HFFc6 (cell line): ENCODE results near the gene C10orf105. TPM values are rescaled to one million over a fixed set of nuclear protein-coding genes. Genes with fewer than 3 reads are reported as not detected.

Source experiments
- DNase-seq: peaks from one replicate; pipeline ENCODE4 v3.0.0-alpha.2; 2018
- H3K27ac Mint-ChIP-seq: 2 replicates; pipeline ENCODE4 v1.8.0; 2020; ENCODE audit warnings: mild to moderate bottlenecking, mixed read lengths
- H3K27me3 Mint-ChIP-seq: 2 replicates; pipeline ENCODE4 v1.8.0; 2021; ENCODE audit warnings: mild to moderate bottlenecking, moderate library complexity, mixed read lengths; ENCODE audit not compliant: insufficient read depth
- H3K36me3 Mint-ChIP-seq: 2 replicates; pipeline ENCODE4 v1.8.0; 2021; ENCODE audit warnings: low read depth, mixed read lengths
- H3K4me1 Mint-ChIP-seq: 2 replicates; pipeline ENCODE4 v1.8.0; 2020; ENCODE audit warnings: low read depth, mixed read lengths
- H3K4me3 Mint-ChIP-seq: 2 replicates; pipeline ENCODE4 v1.8.0; 2020; ENCODE audit warnings: mild to moderate bottlenecking, moderate library complexity, mixed read lengths
- H3K9me3 Mint-ChIP-seq: 2 replicates; pipeline ENCODE4 v1.8.0; 2020; ENCODE audit warnings: mild to moderate bottlenecking, mixed read lengths
- CTCF ChIP-seq: fragments of 200-600 bp; sonication (generic); IDR thresholded peaks from 2 replicates; pipeline ENCODE4 v1.5.0; 2021; ENCODE audit warnings: antibody characterized with exemption, mild to moderate bottlenecking
- total RNA-seq, 6 experiments: library from RNA; stranded (reverse); fragmentation: NEBNext Ultra II Directional; extraction: Animal tissue kit (Norgen Biotek cat#: 25700); gene quantifications; 2 replicates in 1 of 6; 3 replicates in 5 of 6; pipeline ENCODE4 v1.2.3, GENCODE V29; 2021

The C10orf105 gene
- total RNA-seq, 6 experiments from 2014 or later = not detected

GRCh38 chr10:71696628-71697326 is 22.8 kb downstream of the C10orf105 start:
- DNase-seq = no peak
- Mint-ChIP-seq H3K4me3 (no peak overlapping the region), H3K9me3 (no peaks in the 10 kb centered on the region), H3K36me3 (no peaks in the 10 kb centered on the region), H3K4me1 (no peaks in the 10 kb centered on the region; the same call in 1 of the 2 replicates), H3K27me3 (peaks cover 27% of the 10 kb centered on the region), H3K27ac (no peak overlapping the region)
- peak; percentile 93 for TF ChIP-seq CTCF

- H3K9me3 Mint-ChIP-seq = no peaks in the 10 kb centered on the region
- DNase-seq = no peak
- H3K36me3 Mint-ChIP-seq = no peaks in the 10 kb centered on the region
- no peak overlapping the region for H3K4me3 Mint-ChIP-seq
- peaks cover 22% of the 10 kb centered on the region for H3K27me3 Mint-ChIP-seq
- TF ChIP-seq CTCF = no peak
- H3K27ac Mint-ChIP-seq = no peak overlapping the region
- H3K4me1 Mint-ChIP-seq = no peaks in the 10 kb centered on the region; the same call in 1 of the 2 replicates
Observed at GRCh38 chr10:71695502-71696476, 23.8 kb downstream of the C10orf105 start.

GRCh38 chr10:71694567-71694968 is 25.0 kb downstream of the C10orf105 start:
- Mint-ChIP-seq H3K36me3 (no peaks in the 10 kb centered on the region), H3K27me3 (peaks cover 20% of the 10 kb centered on the region), H3K4me1 (no peaks in the 10 kb centered on the region; the same call in 1 of the 2 replicates), H3K27ac (no peak overlapping the region), H3K9me3 (no peaks in the 10 kb centered on the region), H3K4me3 (no peak overlapping the region)
- TF ChIP-seq CTCF = no peak
- DNase-seq = no peak

- no peak for TF ChIP-seq CTCF
- H3K4me3 Mint-ChIP-seq = no peak overlapping the region
- no peaks in the 10 kb centered on the region; the same call in 1 of the 2 replicates for H3K4me1 Mint-ChIP-seq
- H3K9me3 Mint-ChIP-seq = 0 out of 2 replicates have a peak, but pooled peaks cover 3% of the 10 kb centered on the region
- no peak overlapping the region for H3K27ac Mint-ChIP-seq
- peaks cover 17% of the 10 kb centered on the region for H3K27me3 Mint-ChIP-seq
- no peak for DNase-seq
- no peaks in the 10 kb centered on the region for H3K36me3 Mint-ChIP-seq
Observed at GRCh38 chr10:71694039-71694501, 25.5 kb downstream of the C10orf105 start.

GRCh38 chr10:71693377-71693776 is 26.2 kb downstream of the C10orf105 start:
- Mint-ChIP-seq H3K36me3 (peaks cover under 1% of the 10 kb centered on the region; the same call in 1 of the 2 replicates), H3K4me3 (no peak overlapping the region), H3K9me3 (peaks cover 5% of the 10 kb centered on the region), H3K27ac (no peak overlapping the region), H3K4me1 (no peaks in the 10 kb centered on the region; the same call in 1 of the 2 replicates), H3K27me3 (peaks cover 16% of the 10 kb centered on the region)
- TF ChIP-seq CTCF = no peak
- DNase-seq = no peak
